Thyroid gland (tissue), 4 donors: Measurements from ENCODE around the gene CST3.

Experiments
- POLR2A ChIP-seq, 2 donors: fragments of 450-650 bp; IDR thresholded peaks; one replicate each; pipeline ENCODE4 v1.6.1; 2017; ENCODE audit warnings: antibody characterized with exemption in 2 of 2, mild to moderate bottlenecking in 2 of 2, moderate library complexity in 1 of 2
- TF ChIP-seq, protein P1 (sequence below), 6 experiments: fragments of 200-600 bp in 3 of 6; fragments of 450-650 bp in 3 of 6; sonication (generic) in 3 of 6; IDR thresholded peaks; one replicate each; pipeline ENCODE4 v1.5.1; 2016 to 2019; ENCODE audit warnings: antibody characterized with exemption in 6 of 6, mild to moderate bottlenecking in 2 of 6, inconsistent platforms in 1 of 6, moderate library complexity in 1 of 6

DNA sequence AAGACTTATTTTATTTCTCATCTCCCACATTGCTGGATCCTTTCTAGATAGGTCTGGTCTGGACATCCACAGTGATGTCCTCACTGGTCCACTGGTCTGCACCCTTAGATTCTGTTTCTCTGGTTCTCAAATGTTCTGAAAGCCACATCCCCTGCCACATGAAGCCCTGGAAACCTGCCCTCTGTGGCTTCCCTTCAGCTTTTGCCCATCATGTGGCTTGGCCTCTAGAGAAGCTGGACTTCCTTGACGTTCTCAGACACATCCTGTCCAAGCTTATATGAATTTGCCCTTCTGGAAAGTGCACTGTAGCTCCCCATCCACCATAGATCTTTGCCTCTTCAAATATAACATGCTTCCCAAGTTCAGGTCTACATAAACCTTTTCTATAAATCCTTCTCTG is 32.6 kb upstream of the CST3 start:
- TF ChIP-seq POLR2A (IDR thresholded peaks at IDR 0.05) = no peak
- TF ChIP-seq, protein P1, sequence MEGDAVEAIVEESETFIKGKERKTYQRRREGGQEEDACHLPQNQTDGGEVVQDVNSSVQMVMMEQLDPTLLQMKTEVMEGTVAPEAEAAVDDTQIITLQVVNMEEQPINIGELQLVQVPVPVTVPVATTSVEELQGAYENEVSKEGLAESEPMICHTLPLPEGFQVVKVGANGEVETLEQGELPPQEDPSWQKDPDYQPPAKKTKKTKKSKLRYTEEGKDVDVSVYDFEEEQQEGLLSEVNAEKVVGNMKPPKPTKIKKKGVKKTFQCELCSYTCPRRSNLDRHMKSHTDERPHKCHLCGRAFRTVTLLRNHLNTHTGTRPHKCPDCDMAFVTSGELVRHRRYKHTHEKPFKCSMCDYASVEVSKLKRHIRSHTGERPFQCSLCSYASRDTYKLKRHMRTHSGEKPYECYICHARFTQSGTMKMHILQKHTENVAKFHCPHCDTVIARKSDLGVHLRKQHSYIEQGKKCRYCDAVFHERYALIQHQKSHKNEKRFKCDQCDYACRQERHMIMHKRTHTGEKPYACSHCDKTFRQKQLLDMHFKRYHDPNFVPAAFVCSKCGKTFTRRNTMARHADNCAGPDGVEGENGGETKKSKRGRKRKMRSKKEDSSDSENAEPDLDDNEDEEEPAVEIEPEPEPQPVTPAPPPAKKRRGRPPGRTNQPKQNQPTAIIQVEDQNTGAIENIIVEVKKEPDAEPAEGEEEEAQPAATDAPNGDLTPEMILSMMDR (IDR thresholded peaks at IDR 0.05) = no peak
